ENCODE results near the gene EHBP1. TPM values are rescaled to one million over a fixed set of nuclear protein-coding genes. Genes with fewer than 3 reads are reported as not detected.

Gene EHBP1
- total RNA-seq, 2 experiments from 2014 or later, result 21.4 to 22.3 TPM

GRCh38 chr2:62857139-62857931 is 151.8 kb downstream of the EHBP1 start:
- Histone ChIP-seq H3K4me3 (ENCODE audit: low read length) (no peak overlapping the region), H3K4me1 (ENCODE audit: insufficient read depth, low read length) (no peaks in the 10 kb centered on the region), H3K27me3 (ENCODE audit: control insufficient read depth in 1 of 2, insufficient read depth in 2 of 2, low read length in 2 of 2) (no peaks in the 10 kb centered on the region), H3K36me3 (ENCODE audit: insufficient read depth, low read length) (peaks cover 3% of the 10 kb centered on the region), H3K9me3 (ENCODE audit: control insufficient read depth in 1 of 2, insufficient read depth in 1 of 2, low read length in 2 of 2) (peaks cover 0 to 9% of the 10 kb centered on the region in 2 experiments), H3K27ac (ENCODE audit: low read depth in 1 of 2, low read length in 2 of 2) (no peak overlapping the region)
- peaks cover 5% of the 10 kb centered on the region for H3K9me3 Mint-ChIP-seq
- intact Hi-C loops (cut with DNase I, micrococcal nuclease), result no loop called here
- H3K4me3 Mint-ChIP-seq, result no peak overlapping the region
- TF ChIP-seq, protein P1, sequence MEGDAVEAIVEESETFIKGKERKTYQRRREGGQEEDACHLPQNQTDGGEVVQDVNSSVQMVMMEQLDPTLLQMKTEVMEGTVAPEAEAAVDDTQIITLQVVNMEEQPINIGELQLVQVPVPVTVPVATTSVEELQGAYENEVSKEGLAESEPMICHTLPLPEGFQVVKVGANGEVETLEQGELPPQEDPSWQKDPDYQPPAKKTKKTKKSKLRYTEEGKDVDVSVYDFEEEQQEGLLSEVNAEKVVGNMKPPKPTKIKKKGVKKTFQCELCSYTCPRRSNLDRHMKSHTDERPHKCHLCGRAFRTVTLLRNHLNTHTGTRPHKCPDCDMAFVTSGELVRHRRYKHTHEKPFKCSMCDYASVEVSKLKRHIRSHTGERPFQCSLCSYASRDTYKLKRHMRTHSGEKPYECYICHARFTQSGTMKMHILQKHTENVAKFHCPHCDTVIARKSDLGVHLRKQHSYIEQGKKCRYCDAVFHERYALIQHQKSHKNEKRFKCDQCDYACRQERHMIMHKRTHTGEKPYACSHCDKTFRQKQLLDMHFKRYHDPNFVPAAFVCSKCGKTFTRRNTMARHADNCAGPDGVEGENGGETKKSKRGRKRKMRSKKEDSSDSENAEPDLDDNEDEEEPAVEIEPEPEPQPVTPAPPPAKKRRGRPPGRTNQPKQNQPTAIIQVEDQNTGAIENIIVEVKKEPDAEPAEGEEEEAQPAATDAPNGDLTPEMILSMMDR (IDR thresholded peaks at IDR 0.05), result no peak
- H3K36me3 Mint-ChIP-seq (ENCODE audit: low read depth), result peaks cover 39% of the 10 kb centered on the region
- H3K4me1 Mint-ChIP-seq (ENCODE audit: low read depth), result no peaks in the 10 kb centered on the region
- ATAC-seq (ENCODE audit: poor library complexity) (no peak), DNase-seq (no peak)
- no peak overlapping the region for H3K27ac Mint-ChIP-seq
- no peaks in the 10 kb centered on the region for H3K27me3 Mint-ChIP-seq
- CTCF ChIA-PET, result no interaction called here
- POLR2A ChIA-PET, result no interaction called here

- H3K36me3 ChIP-seq (ENCODE audit: insufficient read depth, low read length), result peaks cover 3% of the 10 kb centered on the region
- TF ChIP-seq, protein P1 (IDR thresholded peaks at IDR 0.05), result no peak
- intact Hi-C loops (cut with DNase I, micrococcal nuclease), result no loop called here
- no peak overlapping the region for H3K27ac ChIP-seq (ENCODE audit: low read depth in 1 of 2, low read length in 2 of 2)
- CTCF ChIA-PET, result no interaction called here
- peaks cover 0 to 9% of the 10 kb centered on the region in 2 experiments for H3K9me3 ChIP-seq (ENCODE audit: control insufficient read depth in 1 of 2, insufficient read depth in 1 of 2, low read length in 2 of 2)
- POLR2A ChIA-PET, result no interaction called here
- peaks cover 42% of the 10 kb centered on the region for H3K36me3 Mint-ChIP-seq (ENCODE audit: low read depth)
- H3K4me1 ChIP-seq (ENCODE audit: insufficient read depth, low read length), result no peaks in the 10 kb centered on the region
- H3K27me3 Mint-ChIP-seq, result no peaks in the 10 kb centered on the region
- no peak for DNase-seq
- no peak overlapping the region for H3K4me3 Mint-ChIP-seq
- peaks cover 3% of the 10 kb centered on the region for H3K9me3 Mint-ChIP-seq
- H3K27ac Mint-ChIP-seq, result no peak overlapping the region
- H3K4me3 ChIP-seq (ENCODE audit: low read length), result no peak overlapping the region
- H3K4me1 Mint-ChIP-seq (ENCODE audit: low read depth), result no peaks in the 10 kb centered on the region
- no peak for ATAC-seq (ENCODE audit: poor library complexity)
- no peaks in the 10 kb centered on the region for H3K27me3 ChIP-seq (ENCODE audit: control insufficient read depth in 1 of 2, insufficient read depth in 2 of 2, low read length in 2 of 2)
Observed at GRCh38 chr2:62858231-62858832, 152.8 kb downstream of the EHBP1 start.

GRCh38 chr2:62868947-62869346 is 163.4 kb downstream of the EHBP1 start:
- Histone ChIP-seq H3K27ac (ENCODE audit: low read depth in 1 of 2, low read length in 2 of 2) (no peak overlapping the region), H3K4me3 (ENCODE audit: low read length) (no peak overlapping the region), H3K36me3 (ENCODE audit: insufficient read depth, low read length) (peaks cover 24% of the 10 kb centered on the region), H3K27me3 (ENCODE audit: control insufficient read depth in 1 of 2, insufficient read depth in 2 of 2, low read length in 2 of 2) (no peaks in the 10 kb centered on the region), H3K4me1 (ENCODE audit: insufficient read depth, low read length) (no peaks in the 10 kb centered on the region), H3K9me3 (ENCODE audit: control insufficient read depth in 1 of 2, insufficient read depth in 1 of 2, low read length in 2 of 2) (peaks cover 0 to 14% of the 10 kb centered on the region in 2 experiments)
- POLR2A ChIA-PET, result no interaction called here
- H3K36me3 Mint-ChIP-seq (ENCODE audit: low read depth), result peaks cover 91% of the 10 kb centered on the region
- H3K4me3 Mint-ChIP-seq, result no peak overlapping the region
- intact Hi-C loops (cut with DNase I, micrococcal nuclease), result no loop called here
- DNase-seq, result no peak
- no peak overlapping the region for H3K27ac Mint-ChIP-seq
- H3K4me1 Mint-ChIP-seq (ENCODE audit: low read depth), result no peaks in the 10 kb centered on the region
- CTCF ChIA-PET, result no interaction called here
- H3K9me3 Mint-ChIP-seq, result peaks cover 5% of the 10 kb centered on the region
- TF ChIP-seq, protein P1 (IDR thresholded peaks at IDR 0.05), result no peak
- H3K27me3 Mint-ChIP-seq, result no peaks in the 10 kb centered on the region
- no peak for ATAC-seq (ENCODE audit: poor library complexity)

Data from CD4-positive, alpha-beta T cell (primary cell).